Nucleus accumbens (tissue), 56 donors: ENCODE data around the gene GRB10.
"Not testable (repeated sequence)": the region's sequence is repeated elsewhere in the genome, so short reads cannot be mapped to it uniquely, and the experiment has no call there.

Source experiments
- DNase-seq, 56 donors: peaks; one replicate each; lab custom pipeline; 2025; lab: John Stamatoyannopoulos, UW

The GRB10 gene

GRCh38 chr7:50594734-50595485 lies 187.8 kb downstream of the GRB10 start:
- DNase-seq, result no peak

- DNase-seq, result peak in 1 of 56 donors; percentile 9
Measured at GRCh38 chr7:50594136-50594535, 188.6 kb downstream of the GRB10 start.

GRCh38 chr7:50592940-50593339 lies 189.8 kb downstream of the GRB10 start:
- no peak for DNase-seq

- DNase-seq, result peak in 1 of 56 donors; percentile 6
Measured at GRCh38 chr7:50591480-50592438, 190.9 kb downstream of the GRB10 start.

- no peak for DNase-seq
Measured at GRCh38 chr7:50591098-50591479, 191.6 kb downstream of the GRB10 start.

GRCh38 chr7:50590535-50590934 lies 192.2 kb downstream of the GRB10 start:
- no peak for DNase-seq

- no peak for DNase-seq
Measured at GRCh38 chr7:50589364-50589763, 193.3 kb downstream of the GRB10 start.

- no peak for DNase-seq
Measured at GRCh38 chr7:50588937-50589336, 193.8 kb downstream of the GRB10 start.

- no peak for DNase-seq
Measured at GRCh38 chr7:50587737-50588136, 195.0 kb downstream of the GRB10 start.

GRCh38 chr7:50584793-50585408 lies 197.8 kb downstream of the GRB10 start:
- DNase-seq, result no peak

GRCh38 chr7:50584386-50584785 lies 198.3 kb downstream of the GRB10 start:
- DNase-seq, result no peak

GRCh38 chr7:50583295-50583694 lies 199.4 kb downstream of the GRB10 start:
- not testable (repeated sequence) for DNase-seq

- not testable (repeated sequence) for DNase-seq
Measured at GRCh38 chr7:50582271-50582670, 200.4 kb downstream of the GRB10 start.

- not testable (repeated sequence) for DNase-seq
Measured at GRCh38 chr7:50580666-50581065, 202.0 kb downstream of the GRB10 start.

- DNase-seq, result no peak
Measured at GRCh38 chr7:50580057-50580456, 202.6 kb downstream of the GRB10 start.

- not testable (repeated sequence) for DNase-seq
Measured at GRCh38 chr7:50578105-50578504, 204.6 kb downstream of the GRB10 start.

- no peak for DNase-seq
Measured at GRCh38 chr7:50577569-50577968, 205.1 kb downstream of the GRB10 start.

- not testable (repeated sequence) for DNase-seq
Measured at GRCh38 chr7:50576388-50576787, 206.3 kb downstream of the GRB10 start.

GRCh38 chr7:50567715-50568261 lies 214.9 kb downstream of the GRB10 start:
- DNase-seq, result no peak

- no peak for DNase-seq
Measured at GRCh38 chr7:50565977-50566376, 216.7 kb downstream of the GRB10 start.

GRCh38 chr7:50565559-50565916 lies 217.2 kb downstream of the GRB10 start:
- no peak for DNase-seq
